ENCODE results near the gene SLC16A12. TPM values are rescaled to one million over a fixed set of nuclear protein-coding genes. Genes with fewer than 3 reads are reported as not detected.

The SLC16A12 gene
- total and polyA plus RNA-seq, 2 of the 13 experiments (the other 11 are each of a cell fraction or from before 2014, with no cell fraction given): 0.02 TPM; not detected in 1

- TF ChIP-seq ZBTB40 (IDR thresholded peaks at IDR 0.05): no peak
- no peak for TF ChIP-seq ZBTB40 (CRISPR knock-in tag; IDR thresholded peaks at IDR 0.05)
- no peak for TF ChIP-seq PPARG (CRISPR knock-in tag; conservative IDR thresholded peaks at IDR 0.05)
- no peak for TF ChIP-seq ZNF543 (CRISPR knock-in tag; IDR thresholded peaks at IDR 0.05)
- no peak for TF ChIP-seq STAT5B (CRISPR knock-in tag; IDR thresholded peaks at IDR 0.05)
- no peak for TF ChIP-seq KIAA2018 (CRISPR knock-in tag; IDR thresholded peaks at IDR 0.05; ENCODE audit: borderline replicate concordance)
- TF ChIP-seq ZNF841 (CRISPR knock-in tag; IDR thresholded peaks at IDR 0.05; ENCODE audit: borderline replicate concordance): no peak
- no peak for TF ChIP-seq HES4 (CRISPR knock-in tag; IDR thresholded peaks at IDR 0.05; ENCODE audit: borderline replicate concordance)
- no peak for TF ChIP-seq ZNF224 (CRISPR knock-in tag; IDR thresholded peaks at IDR 0.05)
- no peak for TF ChIP-seq ATF7 (IDR thresholded peaks at IDR 0.05)
- TF ChIP-seq ATF7 (CRISPR knock-in tag; IDR thresholded peaks at IDR 0.05): no peak
- TF ChIP-seq NFE2 (CRISPR knock-in tag; IDR thresholded peaks at IDR 0.05): no peak
- no peak for TF ChIP-seq ZNF33B (CRISPR knock-in tag; IDR thresholded peaks at IDR 0.05)
- TF ChIP-seq ZBTB38 (CRISPR knock-in tag; IDR thresholded peaks at IDR 0.05): no peak
Observed at GRCh38 chr10:89478085-89478738, 57.2 kb downstream of the SLC16A12 start (continued).
